Chondrocyte (in vitro differentiated cells): ENCODE results near the gene TMPRSS7. TPM values are rescaled to one million over a fixed set of nuclear protein-coding genes. Genes with fewer than 3 reads are reported as not detected.

Source experiments
- DNase-seq: peaks from one replicate; pipeline ENCODE4 v3.0.0; 2021; ENCODE audit warnings: mixed read lengths, low spot score
- H3K27ac Mint-ChIP-seq: one replicate; pipeline ENCODE4 v1.8.0; 2021; ENCODE audit warnings: mild to moderate bottlenecking, moderate library complexity, mixed read lengths; ENCODE audit not compliant: unreplicated experiment
- H3K27me3 Mint-ChIP-seq: 2 replicates; pipeline ENCODE4 v1.8.0; 2021; ENCODE audit warnings: low read depth, mixed read lengths
- H3K36me3 Mint-ChIP-seq: 2 replicates; pipeline ENCODE4 v1.8.0; 2021; ENCODE audit warnings: low read depth, mixed read lengths
- H3K4me1 Mint-ChIP-seq: 2 replicates; pipeline ENCODE4 v1.8.0; 2021; ENCODE audit warnings: low read depth, mild to moderate bottlenecking, mixed read lengths
- H3K4me3 Mint-ChIP-seq: one replicate; pipeline ENCODE4 v1.8.0; 2021; ENCODE audit warnings: mild to moderate bottlenecking, moderate library complexity, mixed read lengths; ENCODE audit not compliant: unreplicated experiment
- H3K9me3 Mint-ChIP-seq: 2 replicates; pipeline ENCODE4 v1.8.0; 2021; ENCODE audit warnings: low read depth, mixed read lengths
- total RNA-seq: library from RNA; stranded (reverse); gene quantifications from 3 replicates; pipeline ENCODE4 v1.2.1, GENCODE V29; 2021
- TF ChIP-seq, protein P1 (sequence below): fragments of 200-600 bp; sonication (generic); IDR thresholded peaks from 2 replicates; pipeline ENCODE4 v1.5.0; 2021; ENCODE audit warnings: antibody characterized with exemption, mild to moderate bottlenecking, moderate library complexity

The TMPRSS7 gene
- total RNA-seq, 1 donor from 2014 or later, result not detected

DNA sequence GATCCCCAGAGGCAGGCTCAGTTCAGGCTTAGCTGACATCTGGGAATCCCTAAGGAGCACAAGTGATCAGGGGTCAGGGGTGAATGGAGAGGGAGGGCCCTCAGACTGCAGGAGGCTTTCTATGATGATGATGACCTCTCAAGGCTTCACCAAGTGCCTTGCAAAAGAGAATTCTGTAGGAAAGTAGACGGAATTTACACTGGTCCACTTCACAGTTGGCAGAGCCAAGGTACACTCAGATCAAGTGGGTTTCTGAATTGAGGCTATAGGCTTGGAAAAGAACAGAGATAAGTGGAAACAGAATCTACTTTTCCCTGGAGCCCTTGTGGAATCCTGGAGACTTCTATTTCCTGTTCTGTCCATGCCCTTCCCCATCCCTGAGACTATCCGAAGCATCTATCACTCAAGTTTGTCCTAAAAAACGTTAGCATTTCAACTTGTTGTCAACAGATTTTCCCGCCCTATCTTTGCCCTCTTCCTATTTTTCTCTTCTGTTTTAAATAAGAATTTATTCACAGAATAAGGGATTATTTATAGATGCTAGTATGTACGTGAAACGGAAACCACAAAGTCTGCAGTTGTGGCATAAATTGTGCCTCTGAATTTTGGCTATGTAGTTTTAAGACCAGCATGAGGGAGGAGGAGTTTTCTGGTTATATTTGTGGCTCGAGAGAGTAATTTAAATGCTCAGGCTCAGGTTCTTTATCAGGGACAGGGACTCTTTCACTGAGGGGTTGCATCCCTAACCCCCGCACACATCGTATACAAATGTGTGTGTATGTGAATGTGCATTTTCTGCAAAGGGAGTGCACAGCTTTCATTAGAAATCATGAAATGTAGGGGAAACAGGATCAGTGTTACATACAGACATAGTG lies 85.7 kb downstream of the TMPRSS7 start:
- peaks cover 12% of the 10 kb centered on the region for H3K36me3 Mint-ChIP-seq
- no peaks in the 10 kb centered on the region for H3K27me3 Mint-ChIP-seq
- H3K4me3 Mint-ChIP-seq, result no peak overlapping the region
- TF ChIP-seq, protein P1, sequence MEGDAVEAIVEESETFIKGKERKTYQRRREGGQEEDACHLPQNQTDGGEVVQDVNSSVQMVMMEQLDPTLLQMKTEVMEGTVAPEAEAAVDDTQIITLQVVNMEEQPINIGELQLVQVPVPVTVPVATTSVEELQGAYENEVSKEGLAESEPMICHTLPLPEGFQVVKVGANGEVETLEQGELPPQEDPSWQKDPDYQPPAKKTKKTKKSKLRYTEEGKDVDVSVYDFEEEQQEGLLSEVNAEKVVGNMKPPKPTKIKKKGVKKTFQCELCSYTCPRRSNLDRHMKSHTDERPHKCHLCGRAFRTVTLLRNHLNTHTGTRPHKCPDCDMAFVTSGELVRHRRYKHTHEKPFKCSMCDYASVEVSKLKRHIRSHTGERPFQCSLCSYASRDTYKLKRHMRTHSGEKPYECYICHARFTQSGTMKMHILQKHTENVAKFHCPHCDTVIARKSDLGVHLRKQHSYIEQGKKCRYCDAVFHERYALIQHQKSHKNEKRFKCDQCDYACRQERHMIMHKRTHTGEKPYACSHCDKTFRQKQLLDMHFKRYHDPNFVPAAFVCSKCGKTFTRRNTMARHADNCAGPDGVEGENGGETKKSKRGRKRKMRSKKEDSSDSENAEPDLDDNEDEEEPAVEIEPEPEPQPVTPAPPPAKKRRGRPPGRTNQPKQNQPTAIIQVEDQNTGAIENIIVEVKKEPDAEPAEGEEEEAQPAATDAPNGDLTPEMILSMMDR, result no peak
- H3K4me1 Mint-ChIP-seq, result peaks cover 10% of the 10 kb centered on the region
- no peaks in the 10 kb centered on the region for H3K9me3 Mint-ChIP-seq
- no peak for DNase-seq
- no peak overlapping the region for H3K27ac Mint-ChIP-seq

DNA sequence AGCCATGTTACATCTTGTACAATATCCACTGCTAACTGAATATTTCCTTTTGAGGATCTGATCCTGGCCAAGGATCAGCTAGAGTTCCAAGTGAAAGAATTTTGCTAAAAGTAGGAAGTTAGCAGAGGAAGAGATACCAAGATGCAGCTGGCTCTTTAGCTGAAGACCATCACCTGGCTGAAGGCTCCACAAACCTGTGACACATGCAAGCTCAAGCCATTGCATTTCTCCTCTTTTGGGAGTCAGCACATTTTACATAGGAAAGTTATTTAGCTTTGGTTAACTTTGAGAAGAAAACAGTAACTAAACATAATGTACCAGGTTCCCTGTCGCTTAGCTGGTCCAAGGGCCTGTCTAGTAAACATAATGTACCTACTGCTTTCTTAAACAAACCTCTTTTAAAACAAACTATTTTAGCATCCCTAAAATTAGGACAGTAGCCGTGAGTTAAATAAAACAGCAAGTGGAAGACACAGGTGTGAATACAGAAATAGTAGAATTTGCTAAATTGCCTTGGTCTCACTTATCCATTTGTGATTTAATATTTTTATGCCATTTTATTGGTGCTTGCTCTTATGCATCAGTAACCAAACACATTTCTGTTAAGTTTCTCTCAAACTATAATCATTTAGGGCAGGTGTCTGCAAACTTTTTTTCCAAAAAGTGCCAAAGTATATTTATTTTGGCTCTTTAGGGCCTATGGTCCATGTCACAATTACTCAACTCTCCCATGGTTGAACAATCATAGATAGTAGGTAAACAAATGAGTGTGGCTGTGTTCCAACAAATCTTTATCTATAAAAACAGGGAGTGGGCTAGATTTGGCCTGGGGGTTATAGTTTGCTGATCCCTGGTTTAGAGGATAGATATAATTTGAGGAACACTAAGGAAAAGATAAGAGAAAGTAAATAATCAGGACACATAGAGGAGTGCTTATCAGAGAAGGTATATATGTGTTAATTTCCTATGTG lies 87.3 kb downstream of the TMPRSS7 start:
- Mint-ChIP-seq H3K4me1 (peaks cover 7% of the 10 kb centered on the region), H3K36me3 (peaks cover 9% of the 10 kb centered on the region), H3K9me3 (no peaks in the 10 kb centered on the region), H3K4me3 (no peak overlapping the region), H3K27me3 (no peaks in the 10 kb centered on the region), H3K27ac (no peak overlapping the region)
- TF ChIP-seq, protein P1, result no peak
- no peak for DNase-seq

DNA sequence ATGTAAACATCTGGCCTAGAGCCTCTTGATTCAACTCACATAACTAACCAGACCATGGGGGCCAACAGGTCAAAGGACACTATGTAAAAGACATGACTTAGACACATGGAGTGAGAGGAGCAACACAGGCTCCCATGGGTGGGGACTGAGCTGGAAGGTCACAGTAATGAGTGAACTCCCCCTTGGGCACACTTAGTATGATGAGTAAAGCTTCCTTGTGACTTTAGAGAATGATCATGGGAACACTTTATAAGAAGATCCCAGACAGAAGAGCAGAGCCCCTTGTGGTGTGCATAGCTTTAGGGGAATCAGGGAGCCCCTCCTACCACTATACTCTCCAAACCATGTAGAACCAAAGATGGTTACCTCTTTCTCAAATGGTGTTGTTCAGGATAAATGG lies 88.3 kb downstream of the TMPRSS7 start:
- Mint-ChIP-seq H3K4me1 (peaks cover 7% of the 10 kb centered on the region), H3K4me3 (no peak overlapping the region), H3K27ac (no peak overlapping the region), H3K36me3 (peaks cover 5% of the 10 kb centered on the region), H3K27me3 (no peaks in the 10 kb centered on the region), H3K9me3 (no peaks in the 10 kb centered on the region)
- DNase-seq, result no peak
- TF ChIP-seq, protein P1, result no peak

DNA sequence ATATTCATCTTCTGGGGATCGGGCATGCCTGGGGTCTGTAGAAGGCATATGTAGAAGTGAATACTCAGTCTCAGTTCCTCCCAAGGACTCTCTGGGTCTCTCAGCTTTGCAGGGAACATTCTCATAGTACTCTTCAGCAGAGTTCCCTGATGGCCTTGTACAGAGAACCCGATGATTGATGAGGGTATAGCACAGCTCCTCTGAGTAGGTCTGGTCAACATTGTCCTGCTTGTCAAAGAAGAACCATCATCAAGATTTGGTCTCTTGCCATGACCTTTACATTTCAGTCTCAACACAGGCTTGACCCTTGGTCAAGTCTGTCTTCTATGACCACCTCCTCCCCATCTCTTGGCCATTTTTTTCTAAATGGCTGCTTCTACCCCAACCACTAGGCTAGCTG lies 89.0 kb downstream of the TMPRSS7 start:
- Mint-ChIP-seq H3K4me3 (no peak overlapping the region), H3K4me1 (peaks cover 7% of the 10 kb centered on the region), H3K9me3 (no peaks in the 10 kb centered on the region), H3K27me3 (no peaks in the 10 kb centered on the region), H3K36me3 (peaks cover 5% of the 10 kb centered on the region), H3K27ac (no peak overlapping the region)
- TF ChIP-seq, protein P1, result no peak
- no peak for DNase-seq

DNA sequence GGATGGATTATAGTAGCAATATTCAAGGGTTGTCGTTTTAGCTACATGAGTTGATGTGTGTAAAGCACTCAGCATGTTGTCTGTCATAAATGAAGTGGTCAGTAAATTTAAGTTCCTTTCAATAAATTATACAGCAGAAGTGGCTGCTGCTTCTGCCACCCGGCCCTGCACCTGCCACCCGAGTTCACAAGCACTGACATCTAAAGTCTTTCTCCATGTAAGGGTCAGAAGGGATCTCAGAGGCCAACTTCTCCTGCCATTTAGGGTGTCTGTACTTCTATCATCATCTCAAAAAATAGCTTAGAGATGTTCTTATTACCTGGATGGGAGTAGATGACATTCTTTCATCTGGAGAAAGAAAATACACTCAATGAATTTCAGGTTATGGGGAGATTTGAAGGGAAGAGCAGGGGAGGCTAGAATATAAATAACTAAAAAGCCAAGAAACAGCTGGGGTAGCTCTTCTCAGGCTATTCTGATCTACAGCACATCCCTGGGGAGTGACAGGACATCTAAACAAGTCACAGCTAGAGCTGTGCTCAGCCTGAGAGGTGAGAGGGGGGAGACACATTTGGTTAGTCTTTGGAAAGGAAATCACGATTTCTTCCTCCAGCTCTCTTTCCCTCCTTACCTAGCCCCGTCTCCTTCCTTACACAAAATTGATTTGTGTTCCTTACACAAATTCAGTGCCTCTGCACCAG lies 90.5 kb downstream of the TMPRSS7 start:
- H3K27ac Mint-ChIP-seq, result no peak overlapping the region
- H3K36me3 Mint-ChIP-seq, result no peaks in the 10 kb centered on the region
- no peak overlapping the region for H3K4me3 Mint-ChIP-seq
- peaks cover 7% of the 10 kb centered on the region for H3K4me1 Mint-ChIP-seq
- TF ChIP-seq, protein P1, result no peak
- no peak for DNase-seq
- H3K27me3 Mint-ChIP-seq, result no peaks in the 10 kb centered on the region
- H3K9me3 Mint-ChIP-seq, result no peaks in the 10 kb centered on the region
